H9 (cell line): ENCODE data around the gene KIRREL3. TPM values are rescaled to one million over a fixed set of nuclear protein-coding genes. Genes with fewer than 3 reads are reported as not detected.

Experiments used
- DNase-seq: peaks from one replicate; pipeline ENCODE4 v3.0.0-alpha.2; 2017
- H2AFZ ChIP-seq: one replicate; pipeline ENCODE4 v1.6.1; 2013; ENCODE audit warnings: mild to moderate bottlenecking, low read length, control low read depth, moderate library complexity
- H2AK5ac ChIP-seq: 2 replicates; pipeline ENCODE4 v1.6.1; 2013; ENCODE audit warnings: low read length, control low read depth, mixed read lengths; ENCODE audit not compliant: insufficient read length
- H2BK120ac ChIP-seq: one replicate; pipeline ENCODE4 v1.6.1; 2013; ENCODE audit warnings: low read depth, mild to moderate bottlenecking, low read length, control low read depth, inconsistent platforms; ENCODE audit not compliant: poor library complexity, severe bottlenecking
- H2BK12ac ChIP-seq: 2 replicates; pipeline ENCODE4 v1.6.1; 2013; ENCODE audit warnings: low read length, control low read depth, mixed read lengths, low read depth; ENCODE audit not compliant: insufficient read length
- H2BK15ac ChIP-seq: 2 replicates; pipeline ENCODE4 v1.6.1; 2013; ENCODE audit warnings: low read depth, low read length, control low read depth
- H2BK20ac ChIP-seq: one replicate; pipeline ENCODE4 v1.6.1; 2013; ENCODE audit warnings: low read depth, mild to moderate bottlenecking, low read length, control low read depth, inconsistent platforms; ENCODE audit not compliant: poor library complexity, severe bottlenecking
- H2BK5ac ChIP-seq: 2 replicates; pipeline ENCODE4 v1.6.1; 2013; ENCODE audit warnings: low read length, control low read depth, mixed read lengths; ENCODE audit not compliant: insufficient read length
- H3K14ac ChIP-seq: 2 replicates; pipeline ENCODE4 v1.6.1; 2013; ENCODE audit warnings: low read length, control low read depth; ENCODE audit not compliant: insufficient read depth
- H3K18ac ChIP-seq: 2 replicates; pipeline ENCODE4 v1.6.1; 2013; ENCODE audit warnings: low read depth, mild to moderate bottlenecking, mixed read lengths, low read length, control low read depth; ENCODE audit not compliant: insufficient read length
- H3K23ac ChIP-seq: 2 replicates; pipeline ENCODE4 v1.6.1; 2013; ENCODE audit warnings: low read length, control low read depth, mixed read lengths, low read depth; ENCODE audit not compliant: insufficient read length
- H3K23me2 ChIP-seq: 2 replicates; pipeline ENCODE4 v1.6.1; 2013; ENCODE audit warnings: low read depth, mild to moderate bottlenecking, mixed read lengths, low read length, control low read depth; ENCODE audit not compliant: insufficient read length, poor library complexity, severe bottlenecking
- H3K27ac ChIP-seq: 2 replicates; pipeline ENCODE4 v1.5.1; 2013; ENCODE audit warnings: low read length, control low read depth, mixed read lengths, low read depth; ENCODE audit not compliant: insufficient read length
- H3K27me3 ChIP-seq: 2 replicates; pipeline ENCODE4 v1.6.1; 2013; ENCODE audit warnings: low read length, control low read depth, inconsistent platforms; ENCODE audit not compliant: insufficient read depth
- H3K4ac ChIP-seq: 2 replicates; pipeline ENCODE4 v1.6.1; 2013; ENCODE audit warnings: low read depth, mild to moderate bottlenecking, control low read depth, inconsistent platforms, low read length, moderate library complexity
- H3K4me1 ChIP-seq: 2 replicates; pipeline ENCODE4 v1.6.1; 2013; ENCODE audit warnings: low read length, control low read depth, inconsistent platforms; ENCODE audit not compliant: insufficient read depth
- H3K4me2 ChIP-seq: 2 replicates; pipeline ENCODE4 v1.6.1; 2013; ENCODE audit warnings: low read length, control low read depth, mixed read lengths; ENCODE audit not compliant: insufficient read length, insufficient read depth
- H3K56ac ChIP-seq: 2 replicates; pipeline ENCODE4 v1.6.1; 2013; ENCODE audit warnings: low read depth, mild to moderate bottlenecking, mixed read lengths, low read length, control low read depth; ENCODE audit not compliant: insufficient read length
- H3K79me1 ChIP-seq: 2 replicates; pipeline ENCODE4 v1.6.1; 2013; ENCODE audit warnings: low read depth, mild to moderate bottlenecking, moderate library complexity, low read length, control low read depth, inconsistent platforms; ENCODE audit not compliant: insufficient read depth, poor library complexity, severe bottlenecking
- H3K79me2 ChIP-seq: 2 replicates; pipeline ENCODE4 v1.6.1; 2013; ENCODE audit warnings: low read length, control low read depth, inconsistent platforms; ENCODE audit not compliant: insufficient read depth
- H3K9ac ChIP-seq: 2 replicates; pipeline ENCODE4 v1.6.1; 2013; ENCODE audit warnings: low read length, control low read depth, mixed read lengths; ENCODE audit not compliant: insufficient read length; ENCODE audit errors: extremely low read depth
- H3K9me3 ChIP-seq: one replicate; pipeline ENCODE4 v1.6.1; 2013; ENCODE audit warnings: low read depth, low read length, inconsistent platforms; ENCODE audit not compliant: control insufficient read depth
- H3T11ph ChIP-seq: one replicate; pipeline ENCODE4 v1.6.1; 2013; ENCODE audit warnings: mild to moderate bottlenecking, low read length, control low read depth, inconsistent platforms
- H4K20me1 ChIP-seq: one replicate; pipeline ENCODE4 v1.6.1; 2013; ENCODE audit not compliant: control insufficient read depth, insufficient read length, insufficient read depth
- H4K5ac ChIP-seq: 2 replicates; pipeline ENCODE4 v1.6.1; 2013; ENCODE audit warnings: low read depth, mild to moderate bottlenecking, mixed read lengths, low read length, control low read depth; ENCODE audit not compliant: insufficient read length
- H4K8ac ChIP-seq: replicated peaks from 2 replicates; pipeline ENCODE4 v1.6.1; 2013; ENCODE audit warnings: low read length, control low read depth, mixed read lengths, low read depth; ENCODE audit not compliant: insufficient read length
- H4K91ac ChIP-seq: 2 replicates; pipeline ENCODE4 v1.6.1; 2013; ENCODE audit warnings: low read depth, mild to moderate bottlenecking, moderate library complexity, mixed read lengths, low read length, control low read depth; ENCODE audit not compliant: insufficient read length
- H3K27ac Mint-ChIP-seq, 3 experiments: 2 replicates in 2 of 3; 3 replicates in 1 of 3; pipeline ENCODE4 v1.8.0; 2020 to 2021; ENCODE audit warnings: mixed read lengths in 3 of 3, mild to moderate bottlenecking in 1 of 3, moderate library complexity in 1 of 3
- H3K27me3 Mint-ChIP-seq: 2 replicates; pipeline ENCODE4 v1.8.0; 2021; ENCODE audit warnings: low read depth, mild to moderate bottlenecking, moderate library complexity, mixed read lengths
- H3K36me3 Mint-ChIP-seq, 3 experiments: 2 replicates in 2 of 3; 3 replicates in 1 of 3; pipeline ENCODE4 v1.8.0; 2020 to 2021; ENCODE audit warnings: low read depth in 3 of 3, mixed read lengths in 3 of 3; ENCODE audit not compliant: insufficient read depth in 1 of 3
- H3K4me1 Mint-ChIP-seq, 2 experiments: 2 replicates each; pipeline ENCODE4 v1.8.0; 2020; ENCODE audit warnings: mixed read lengths in 2 of 2
- H3K4me3 Mint-ChIP-seq, 2 experiments: 2 replicates in 1 of 2; 3 replicates in 1 of 2; pipeline ENCODE4 v1.8.0; 2020 to 2021; ENCODE audit warnings: mild to moderate bottlenecking in 2 of 2, mixed read lengths in 2 of 2, moderate library complexity in 1 of 2
- H3K9me3 Mint-ChIP-seq, 2 experiments: 2 replicates in 1 of 2; 3 replicates in 1 of 2; pipeline ENCODE4 v1.8.0; 2020; ENCODE audit warnings: mild to moderate bottlenecking in 2 of 2, mixed read lengths in 2 of 2, moderate library complexity in 1 of 2
- WGBS: extraction: QIAGEN DNeasy Blood & Tissue Kit; methylation state at CpG from one replicate; pipeline ENCODE4 v1.1.7; 2013; ENCODE audit warnings: missing lambda C conversion rate, low lambda C conversion rate, mixed read lengths; ENCODE audit not compliant: insufficient read length; ENCODE audit errors: extremely low coverage; 5-methylcytosine and 5-hydroxymethylcytosine counted together
- total RNA-seq: library from RNA; stranded (reverse); gene quantifications from 2 replicates; pipeline ENCODE4 v1.2.1, GENCODE V29; 2021
- TF ChIP-seq, protein P1 (sequence below): fragments of 200-600 bp; sonication (generic); conservative IDR thresholded peaks from 3 replicates; pipeline ENCODE4 v1.8.0; 2021; ENCODE audit warnings: antibody characterized with exemption, mild to moderate bottlenecking

The KIRREL3 gene
- total RNA-seq, 1 experiment from 2014 or later: 0.17 TPM

DNA sequence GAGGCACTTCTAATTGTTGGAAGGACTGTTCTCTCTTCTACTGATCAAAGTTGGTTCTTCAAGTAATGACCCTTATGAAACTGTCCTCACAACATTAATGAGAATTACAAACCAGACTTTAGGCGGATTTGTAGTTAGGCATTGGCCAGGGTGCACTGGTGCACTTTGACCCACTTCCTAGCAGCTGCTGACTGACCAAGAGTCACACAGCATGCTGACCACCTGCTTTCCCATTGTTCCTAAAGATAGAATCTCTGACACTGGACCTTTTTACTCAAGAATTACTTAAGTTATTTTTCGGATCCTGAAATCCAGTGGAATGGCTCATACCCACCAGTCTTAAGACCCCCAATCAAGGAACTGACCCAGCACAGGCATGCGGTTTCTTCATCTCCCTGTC is 381.1 kb downstream of the KIRREL3 start:
- H2BK15ac ChIP-seq: no peak overlapping the region
- no peak overlapping the region for H2BK20ac ChIP-seq
- no peak overlapping the region for H2BK5ac ChIP-seq
- no peaks in the 10 kb centered on the region for H3K27me3 ChIP-seq
- H3T11ph ChIP-seq: no peak overlapping the region
- H4K91ac ChIP-seq: no peak overlapping the region
- H2BK12ac ChIP-seq: no peak overlapping the region
- no peaks in the 10 kb centered on the region for H3K79me2 ChIP-seq
- no peaks in the 10 kb centered on the region for H3K79me1 ChIP-seq
- WGBS: no CpG with 5 or more reads among the region's 3 CpGs
- H4K5ac ChIP-seq: no peak overlapping the region
- H3K4me1 ChIP-seq: no peaks in the 10 kb centered on the region
- no peak overlapping the region for H2BK120ac ChIP-seq
- H2AK5ac ChIP-seq: no peak overlapping the region
- no peak overlapping the region for H3K4me2 ChIP-seq
- H4K8ac ChIP-seq: no peak overlapping the region
- Mint-ChIP-seq H3K36me3 (no peaks in the 10 kb centered on the region), H3K9me3 (no peaks in the 10 kb centered on the region), H3K4me1 (peaks cover 0 to 3% of the 10 kb centered on the region in 2 experiments; a peak in 1 of 4 replicates), H3K27me3 (peaks cover 6% of the 10 kb centered on the region), H3K27ac (no peak overlapping the region), H3K4me3 (no peak overlapping the region)
- H3K4ac ChIP-seq: no peak overlapping the region
- TF ChIP-seq, protein P1, sequence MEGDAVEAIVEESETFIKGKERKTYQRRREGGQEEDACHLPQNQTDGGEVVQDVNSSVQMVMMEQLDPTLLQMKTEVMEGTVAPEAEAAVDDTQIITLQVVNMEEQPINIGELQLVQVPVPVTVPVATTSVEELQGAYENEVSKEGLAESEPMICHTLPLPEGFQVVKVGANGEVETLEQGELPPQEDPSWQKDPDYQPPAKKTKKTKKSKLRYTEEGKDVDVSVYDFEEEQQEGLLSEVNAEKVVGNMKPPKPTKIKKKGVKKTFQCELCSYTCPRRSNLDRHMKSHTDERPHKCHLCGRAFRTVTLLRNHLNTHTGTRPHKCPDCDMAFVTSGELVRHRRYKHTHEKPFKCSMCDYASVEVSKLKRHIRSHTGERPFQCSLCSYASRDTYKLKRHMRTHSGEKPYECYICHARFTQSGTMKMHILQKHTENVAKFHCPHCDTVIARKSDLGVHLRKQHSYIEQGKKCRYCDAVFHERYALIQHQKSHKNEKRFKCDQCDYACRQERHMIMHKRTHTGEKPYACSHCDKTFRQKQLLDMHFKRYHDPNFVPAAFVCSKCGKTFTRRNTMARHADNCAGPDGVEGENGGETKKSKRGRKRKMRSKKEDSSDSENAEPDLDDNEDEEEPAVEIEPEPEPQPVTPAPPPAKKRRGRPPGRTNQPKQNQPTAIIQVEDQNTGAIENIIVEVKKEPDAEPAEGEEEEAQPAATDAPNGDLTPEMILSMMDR: no peak
- H3K9ac ChIP-seq: no peak overlapping the region
- H3K27ac ChIP-seq: no peak overlapping the region
- no peak for DNase-seq
- H4K20me1 ChIP-seq: no peaks in the 10 kb centered on the region
- H2AFZ ChIP-seq: no peak overlapping the region
- no peak overlapping the region for H3K18ac ChIP-seq
- no peak overlapping the region for H3K14ac ChIP-seq
- H3K56ac ChIP-seq: no peak overlapping the region
- H3K23me2 ChIP-seq: no peaks in the 10 kb centered on the region
- no peaks in the 10 kb centered on the region for H3K9me3 ChIP-seq
- H3K23ac ChIP-seq: no peak overlapping the region
